ENCODE measurements around the gene MALSU1. TPM values are rescaled to one million over a fixed set of nuclear protein-coding genes. Genes with fewer than 3 reads are reported as not detected.

MALSU1 gene
- total and polyA plus RNA-seq, 2 donors = 33.1 to 42.3 TPM

- 14% methylated on average over 8 of the region's 8 CpGs for WGBS
- H3K27me3 ChIP-seq (ENCODE audit: control insufficient read depth in 2 of 2, insufficient read depth in 1 of 2, low read length in 1 of 2) = no peaks in the 10 kb centered on the region
- H3K27ac ChIP-seq (ENCODE audit: low read depth in 1 of 2, low read length in 1 of 2) = peak overlapping the region in 1 of 2 donors; percentile 48
- peaks cover 0 to 8% of the 10 kb centered on the region in 2 donors for H3K4me1 ChIP-seq (ENCODE audit: control insufficient read depth in 2 of 2, insufficient read depth in 2 of 2, low read length in 2 of 2)
- H3K36me3 ChIP-seq (ENCODE audit: control insufficient read depth in 2 of 2, insufficient read depth in 2 of 2, low read length in 1 of 2) = peaks cover 0 to 39% of the 10 kb centered on the region in 2 donors
- peak overlapping the region; percentile 23 to 45 for H3K4me3 ChIP-seq (ENCODE audit: low read length in 2 of 2)
- no peaks in the 10 kb centered on the region for H3K9me3 ChIP-seq (ENCODE audit: control insufficient read depth in 2 of 2, insufficient read depth in 1 of 2, low read length in 1 of 2)
- DNase-seq (ENCODE audit: low read depth in 6 of 9, low spot score in 9 of 9) = peak in 6 of 9 donors; percentile 25 to 76 (median 39)
These were observed 47.2 kb downstream of the MALSU1 start for GRCh38 chr7:23346316-23346715.

GRCh38 chr7:23347033-23347681 lies 48.0 kb downstream of the MALSU1 start:
- Histone ChIP-seq H3K27ac (ENCODE audit: low read depth in 1 of 2, low read length in 1 of 2) (no peak overlapping the region), H3K9me3 (ENCODE audit: control insufficient read depth in 2 of 2, insufficient read depth in 1 of 2, low read length in 1 of 2) (no peaks in the 10 kb centered on the region), H3K4me1 (ENCODE audit: control insufficient read depth in 2 of 2, insufficient read depth in 2 of 2, low read length in 2 of 2) (peaks cover 0 to 8% of the 10 kb centered on the region in 2 donors), H3K36me3 (ENCODE audit: control insufficient read depth in 2 of 2, insufficient read depth in 2 of 2, low read length in 1 of 2) (peaks cover 0 to 37% of the 10 kb centered on the region in 2 donors), H3K27me3 (ENCODE audit: control insufficient read depth in 2 of 2, insufficient read depth in 1 of 2, low read length in 1 of 2) (no peaks in the 10 kb centered on the region), H3K4me3 (ENCODE audit: low read length in 2 of 2) (no peak overlapping the region)
- DNase-seq (ENCODE audit: low read depth in 6 of 9, low spot score in 9 of 9) = no peak
- 80% methylated on average over 9 of the region's 9 CpGs for WGBS

- 60% methylated on average over 8 of the region's 8 CpGs for WGBS
- no peak for DNase-seq (ENCODE audit: low read depth in 6 of 9, low spot score in 9 of 9)
- Histone ChIP-seq H3K27me3 (ENCODE audit: control insufficient read depth in 2 of 2, insufficient read depth in 1 of 2, low read length in 1 of 2) (no peaks in the 10 kb centered on the region), H3K27ac (ENCODE audit: low read depth in 1 of 2, low read length in 1 of 2) (no peak overlapping the region), H3K4me3 (ENCODE audit: low read length in 2 of 2) (no peak overlapping the region), H3K9me3 (ENCODE audit: control insufficient read depth in 2 of 2, insufficient read depth in 1 of 2, low read length in 1 of 2) (no peaks in the 10 kb centered on the region), H3K36me3 (ENCODE audit: control insufficient read depth in 2 of 2, insufficient read depth in 2 of 2, low read length in 1 of 2) (peaks cover 0 to 31% of the 10 kb centered on the region in 2 donors), H3K4me1 (ENCODE audit: control insufficient read depth in 2 of 2, insufficient read depth in 2 of 2, low read length in 2 of 2) (peaks cover 0 to 8% of the 10 kb centered on the region in 2 donors)
These were observed 48.6 kb downstream of the MALSU1 start for GRCh38 chr7:23347682-23348180.

GRCh38 chr7:23349484-23350157 lies 50.5 kb downstream of the MALSU1 start:
- no peak overlapping the region for H3K4me3 ChIP-seq (ENCODE audit: low read length in 2 of 2)
- no peak overlapping the region for H3K27ac ChIP-seq (ENCODE audit: low read depth in 1 of 2, low read length in 1 of 2)
- WGBS = 96% methylated on average over 7 of the region's 7 CpGs
- no peak for DNase-seq (ENCODE audit: low read depth in 6 of 9, low spot score in 9 of 9)
- H3K36me3 ChIP-seq (ENCODE audit: control insufficient read depth in 2 of 2, insufficient read depth in 2 of 2, low read length in 1 of 2) = peaks cover 0 to 21% of the 10 kb centered on the region in 2 donors
- H3K27me3 ChIP-seq (ENCODE audit: control insufficient read depth in 2 of 2, insufficient read depth in 1 of 2, low read length in 1 of 2) = no peaks in the 10 kb centered on the region
- H3K4me1 ChIP-seq (ENCODE audit: control insufficient read depth in 2 of 2, insufficient read depth in 2 of 2, low read length in 2 of 2) = peaks cover 0 to 8% of the 10 kb centered on the region in 2 donors
- no peaks in the 10 kb centered on the region for H3K9me3 ChIP-seq (ENCODE audit: control insufficient read depth in 2 of 2, insufficient read depth in 1 of 2, low read length in 1 of 2)

GRCh38 chr7:23350466-23350865 lies 51.3 kb downstream of the MALSU1 start:
- WGBS = 99% methylated on average over 2 of the region's 2 CpGs
- Histone ChIP-seq H3K27ac (ENCODE audit: low read depth in 1 of 2, low read length in 1 of 2) (no peak overlapping the region), H3K4me1 (ENCODE audit: control insufficient read depth in 2 of 2, insufficient read depth in 2 of 2, low read length in 2 of 2) (peaks cover 0 to 8% of the 10 kb centered on the region in 2 donors), H3K27me3 (ENCODE audit: control insufficient read depth in 2 of 2, insufficient read depth in 1 of 2, low read length in 1 of 2) (no peaks in the 10 kb centered on the region), H3K9me3 (ENCODE audit: control insufficient read depth in 2 of 2, insufficient read depth in 1 of 2, low read length in 1 of 2) (no peaks in the 10 kb centered on the region), H3K4me3 (ENCODE audit: low read length in 2 of 2) (no peak overlapping the region), H3K36me3 (ENCODE audit: control insufficient read depth in 2 of 2, insufficient read depth in 2 of 2, low read length in 1 of 2) (peaks cover 0 to 15% of the 10 kb centered on the region in 2 donors)
- no peak for DNase-seq (ENCODE audit: low read depth in 6 of 9, low spot score in 9 of 9)

GRCh38 chr7:23353172-23353571 lies 54.0 kb downstream of the MALSU1 start:
- H3K27me3 ChIP-seq (ENCODE audit: control insufficient read depth in 2 of 2, insufficient read depth in 1 of 2, low read length in 1 of 2) = no peaks in the 10 kb centered on the region
- H3K4me1 ChIP-seq (ENCODE audit: control insufficient read depth in 2 of 2, insufficient read depth in 2 of 2, low read length in 2 of 2) = peaks cover 0 to 4% of the 10 kb centered on the region in 2 donors

GRCh38 chr7:23356168-23356567 lies 57.0 kb downstream of the MALSU1 start:
- no peak for DNase-seq (ENCODE audit: low read depth in 6 of 9, low spot score in 9 of 9)
- H3K4me1 ChIP-seq (ENCODE audit: control insufficient read depth in 2 of 2, insufficient read depth in 2 of 2, low read length in 2 of 2) = peaks cover 0 to 4% of the 10 kb centered on the region in 2 donors
- H3K9me3 ChIP-seq (ENCODE audit: control insufficient read depth in 2 of 2, insufficient read depth in 1 of 2, low read length in 1 of 2) = no peaks in the 10 kb centered on the region
- peaks cover 0 to 7% of the 10 kb centered on the region in 2 donors for H3K36me3 ChIP-seq (ENCODE audit: control insufficient read depth in 2 of 2, insufficient read depth in 2 of 2, low read length in 1 of 2)
- WGBS = 65% methylated on average over 3 of the region's 3 CpGs
- no peak overlapping the region for H3K27ac ChIP-seq (ENCODE audit: low read depth in 1 of 2, low read length in 1 of 2)
- H3K27me3 ChIP-seq (ENCODE audit: control insufficient read depth in 2 of 2, insufficient read depth in 1 of 2, low read length in 1 of 2) = no peaks in the 10 kb centered on the region
- H3K4me3 ChIP-seq (ENCODE audit: low read length in 2 of 2) = no peak overlapping the region

More at GRCh38 chr7:23353172-23353571, 54.0 kb downstream of the MALSU1 start:
- WGBS = 93% methylated on average over 5 of the region's 5 CpGs
- H3K36me3 ChIP-seq (ENCODE audit: control insufficient read depth in 2 of 2, insufficient read depth in 2 of 2, low read length in 1 of 2) = peaks cover 0 to 9% of the 10 kb centered on the region in 2 donors
- H3K27ac ChIP-seq (ENCODE audit: low read depth in 1 of 2, low read length in 1 of 2) = no peak overlapping the region
- no peak overlapping the region for H3K4me3 ChIP-seq (ENCODE audit: low read length in 2 of 2)
- DNase-seq (ENCODE audit: low read depth in 6 of 9, low spot score in 9 of 9) = no peak
- H3K9me3 ChIP-seq (ENCODE audit: control insufficient read depth in 2 of 2, insufficient read depth in 1 of 2, low read length in 1 of 2) = no peaks in the 10 kb centered on the region

- no peak overlapping the region for H3K27ac ChIP-seq (ENCODE audit: low read depth in 1 of 2, low read length in 1 of 2)
- H3K9me3 ChIP-seq (ENCODE audit: control insufficient read depth in 2 of 2, insufficient read depth in 1 of 2, low read length in 1 of 2) = no peaks in the 10 kb centered on the region
- peaks cover 0 to 4% of the 10 kb centered on the region in 2 donors for H3K4me1 ChIP-seq (ENCODE audit: control insufficient read depth in 2 of 2, insufficient read depth in 2 of 2, low read length in 2 of 2)
- 28% methylated on average over 3 of the region's 3 CpGs for WGBS
- H3K36me3 ChIP-seq (ENCODE audit: control insufficient read depth in 2 of 2, insufficient read depth in 2 of 2, low read length in 1 of 2) = peaks cover 0 to 7% of the 10 kb centered on the region in 2 donors
- H3K27me3 ChIP-seq (ENCODE audit: control insufficient read depth in 2 of 2, insufficient read depth in 1 of 2, low read length in 1 of 2) = no peaks in the 10 kb centered on the region
- peak in 3 of 9 donors; percentile 21 to 63 (median 30) for DNase-seq (ENCODE audit: low read depth in 6 of 9, low spot score in 9 of 9)
- no peak overlapping the region for H3K4me3 ChIP-seq (ENCODE audit: low read length in 2 of 2)
These were observed 57.6 kb downstream of the MALSU1 start for GRCh38 chr7:23356726-23357125.
